K562 (cell line): ENCODE results near the gene KYAT1. TPM values are rescaled to one million over a fixed set of nuclear protein-coding genes. Genes with fewer than 3 reads are reported as not detected.
A peak's percentile ranks its signal among the peaks of the same experiment; 100 is the strongest.

Experiments
- ATF7 ChIP-seq: fragments of 450-650 bp; IDR thresholded peaks from 2 replicates; pipeline ENCODE4 v1.7.1; 2014; ENCODE audit warnings: mild to moderate bottlenecking, moderate library complexity
- CCAR2 ChIP-seq: fragments of 200-400 bp; formaldehyde crosslinking; IDR thresholded peaks from 2 replicates; pipeline ENCODE4 v1.6.1; 2017; ENCODE audit warnings: mild to moderate bottlenecking, low read depth, low read length
- CREB3L1 ChIP-seq: fragments of 450-650 bp; IDR thresholded peaks from 2 replicates; pipeline ENCODE4 v1.6.1; 2014; ENCODE audit warnings: low read depth, mild to moderate bottlenecking, moderate library complexity, borderline replicate concordance
- CREB5 ChIP-seq: fragments of 250-450 bp; sonication (Bioruptor Pico); IDR thresholded peaks from 2 replicates; pipeline ENCODE4 v1.5.0; 2020; ENCODE audit warnings: mild to moderate bottlenecking
- DMBX1 ChIP-seq: fragments of 250-450 bp; sonication (Bioruptor Pico); IDR thresholded peaks from 2 replicates; pipeline ENCODE4 v1.8.0; 2022; ENCODE audit warnings: inconsistent platforms, mild to moderate bottlenecking, moderate library complexity, borderline replicate concordance
- ERF ChIP-seq: fragments of 450-650 bp; formaldehyde crosslinking; IDR thresholded peaks from 2 replicates; pipeline ENCODE4 v1.4.0; 2020; ENCODE audit warnings: mild to moderate bottlenecking, mixed read lengths
- ESRRA ChIP-seq: fragments of 450-650 bp; IDR thresholded peaks from 2 replicates; pipeline ENCODE4 v1.6.1; 2014; ENCODE audit warnings: low read depth, mild to moderate bottlenecking, moderate library complexity, borderline replicate concordance
- GABPB2 ChIP-seq: fragments of 250-450 bp; sonication (Bioruptor Pico); conservative IDR thresholded peaks from 2 replicates; pipeline ENCODE4 v1.5.1; 2021; ENCODE audit warnings: mild to moderate bottlenecking
- IRF9 ChIP-seq: fragments of 450-650 bp; IDR thresholded peaks from 2 replicates; pipeline ENCODE4 v1.6.1; 2016; ENCODE audit warnings: missing biosample characterization, missing genetic modification characterization
- MCM3 ChIP-seq: fragments of 450-650 bp; IDR thresholded peaks from 2 replicates; pipeline ENCODE4 v1.6.1; 2016
- NFIX ChIP-seq: fragments of 250-450 bp; sonication (Bioruptor Pico); IDR thresholded peaks from 2 replicates; pipeline ENCODE4 v1.4.0; 2020; ENCODE audit warnings: low read depth, mild to moderate bottlenecking, moderate library complexity
- NR2C1 ChIP-seq, 2 experiments: fragments of 450-650 bp; IDR thresholded peaks; 2 replicates each; pipeline ENCODE4 v1.6.1; 2017; ENCODE audit warnings: mild to moderate bottlenecking in 2 of 2, antibody characterized with exemption in 1 of 2, inconsistent platforms in 1 of 2, missing compliant biosample characterization in 1 of 2, missing genetic modification characterization in 1 of 2
- NR3C1 ChIP-seq: sonication (generic); formaldehyde crosslinking; IDR thresholded peaks from 2 replicates; pipeline ENCODE4 v1.8.1; 2022; ENCODE audit warnings: missing genetic modification reagents
- TAF1 ChIP-seq: IDR thresholded peaks from 2 replicates; pipeline ENCODE4 v1.6.1; 2011; ENCODE audit warnings: mild to moderate bottlenecking, low read length, moderate library complexity; ENCODE audit not compliant: insufficient read depth, control insufficient read depth, severe bottlenecking; ENCODE audit errors: extremely low read depth
- TBL1XR1 ChIP-seq, 2 experiments: IDR thresholded peaks; 2 replicates each; pipeline ENCODE4 v1.6.1; 2012; ENCODE audit warnings: improper control_type of control experiment in 2 of 2, low read length in 2 of 2, mild to moderate bottlenecking in 1 of 2
- ZBTB1 ChIP-seq: sonication (generic); formaldehyde crosslinking; IDR thresholded peaks from 2 replicates; pipeline ENCODE4 v1.8.1; 2023; ENCODE audit warnings: missing genetic modification reagents, low read depth, mild to moderate bottlenecking, borderline replicate concordance
- ZBTB12 ChIP-seq: fragments of 250-450 bp; sonication (Bioruptor Pico); IDR thresholded peaks from 2 replicates; pipeline ENCODE4 v1.4.0; 2020
- ZNF583 ChIP-seq: fragments of 250-450 bp; sonication (Bioruptor Pico); IDR thresholded peaks from 2 replicates; pipeline ENCODE4 v1.4.0; 2020
- ZZZ3 ChIP-seq: fragments of 450-650 bp; IDR thresholded peaks from 2 replicates; pipeline ENCODE4 v1.6.1; 2016; ENCODE audit warnings: antibody characterized with exemption, mild to moderate bottlenecking, moderate library complexity
- polyA plus RNA-seq, 8 experiments: library from polyadenylated mRNA; depleted of rRNA in 4 of 8; stranded (reverse) in 5 of 8; unstranded in 3 of 8; fragments of >200 nt; fragmentation: Nextera tagmentation in 2 of 8; fragmentation: Illumina TruSeq in 1 of 8; extraction: Ambion mirVana in 2 of 8; extraction: Trizol in 1 of 8; gene quantifications; 2 replicates each; pipeline versions ENCODE4 v1.2.1 to v1.2.3, GENCODE V29; 2011 to 2014; ENCODE audit warnings: inconsistent platforms in 1 of 8, missing spikeins in 1 of 8
- total RNA-seq, 7 experiments: library from RNA; depleted of rRNA in 6 of 7; stranded (reverse); fragments of >200 nt in 6 of 7; fragmentation: Illumina TruSeq in 2 of 7; extraction: Trizol in 2 of 7; gene quantifications; 2 replicates each; pipeline versions ENCODE4 v1.2.1 to v1.2.3, GENCODE V29; 2011 to 2021; ENCODE audit warnings: low replicate concordance in 1 of 7
- TF ChIP-seq, protein P1 (sequence below): sonication (generic); formaldehyde crosslinking; IDR thresholded peaks from 2 replicates; pipeline ENCODE4 v1.8.0; 2022; ENCODE audit warnings: missing genetic modification reagents, mild to moderate bottlenecking, borderline replicate concordance

The KYAT1 gene
- total and polyA plus RNA-seq, 9 of the 15 experiments (the other 6 are each of a cell fraction or from before 2014, with no cell fraction given), result 6.4 to 16.8 (median 11.1) TPM

DNA sequence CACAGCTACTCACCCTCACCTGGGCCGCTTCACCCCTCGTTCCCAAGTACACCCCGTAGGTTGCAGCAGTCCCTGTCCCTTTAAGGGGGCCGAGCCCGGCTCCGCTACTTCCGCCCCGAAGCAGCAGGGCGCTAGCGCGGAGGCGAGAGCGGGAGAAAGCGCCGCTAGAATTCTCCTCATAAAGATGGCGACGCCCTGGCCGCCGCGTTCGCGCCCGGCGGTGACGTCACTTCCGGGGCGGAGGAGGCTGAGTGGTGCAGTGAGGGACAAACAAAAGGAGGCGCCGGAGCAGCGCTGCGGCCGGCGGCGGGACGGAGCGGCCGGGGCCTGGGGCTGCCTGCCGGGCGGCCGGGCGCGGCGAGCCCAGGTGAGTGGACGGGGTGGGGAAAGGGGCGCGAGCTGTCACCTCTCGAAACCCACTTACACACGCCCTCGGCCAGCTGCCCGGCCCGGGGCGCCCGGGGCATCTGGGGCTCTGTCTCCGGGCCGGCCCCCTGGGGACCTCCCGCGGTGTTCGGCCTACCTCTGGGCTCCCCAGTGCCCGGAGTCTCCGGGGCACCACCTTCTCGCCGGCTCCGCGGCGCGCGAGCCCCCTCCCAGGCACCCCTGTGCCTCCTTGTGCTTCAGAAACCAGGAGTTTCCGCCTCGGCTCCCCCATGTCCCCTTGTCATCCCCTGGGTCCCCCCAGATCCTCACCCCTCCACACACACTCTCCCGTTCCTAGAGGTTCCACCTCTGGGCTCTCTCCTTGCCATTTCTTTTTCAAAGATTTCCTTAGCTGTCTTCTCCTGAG is at the start of gene KYAT1, which contains the start of gene LRRC8A (continued):
- TF ChIP-seq, protein P1, sequence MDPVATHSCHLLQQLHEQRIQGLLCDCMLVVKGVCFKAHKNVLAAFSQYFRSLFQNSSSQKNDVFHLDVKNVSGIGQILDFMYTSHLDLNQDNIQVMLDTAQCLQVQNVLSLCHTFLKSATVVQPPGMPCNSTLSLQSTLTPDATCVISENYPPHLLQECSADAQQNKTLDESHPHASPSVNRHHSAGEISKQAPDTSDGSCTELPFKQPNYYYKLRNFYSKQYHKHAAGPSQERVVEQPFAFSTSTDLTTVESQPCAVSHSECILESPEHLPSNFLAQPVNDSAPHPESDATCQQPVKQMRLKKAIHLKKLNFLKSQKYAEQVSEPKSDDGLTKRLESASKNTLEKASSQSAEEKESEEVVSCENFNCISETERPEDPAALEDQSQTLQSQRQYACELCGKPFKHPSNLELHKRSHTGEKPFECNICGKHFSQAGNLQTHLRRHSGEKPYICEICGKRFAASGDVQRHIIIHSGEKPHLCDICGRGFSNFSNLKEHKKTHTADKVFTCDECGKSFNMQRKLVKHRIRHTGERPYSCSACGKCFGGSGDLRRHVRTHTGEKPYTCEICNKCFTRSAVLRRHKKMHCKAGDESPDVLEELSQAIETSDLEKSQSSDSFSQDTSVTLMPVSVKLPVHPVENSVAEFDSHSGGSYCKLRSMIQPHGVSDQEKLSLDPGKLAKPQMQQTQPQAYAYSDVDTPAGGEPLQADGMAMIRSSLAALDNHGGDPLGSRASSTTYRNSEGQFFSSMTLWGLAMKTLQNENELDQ (CRISPR knock-in tag), result no peak
- TF ChIP-seq TAF1 (peak; percentile 60), NR2C1 (IDR thresholded peaks at IDR 0.05) (no peak), NR2C1 (tag; IDR thresholded peaks at IDR 0.05) (peak; percentile 59), ZNF583 (CRISPR knock-in tag) (no peak), NFIX (CRISPR knock-in tag) (no peak), DMBX1 (CRISPR knock-in tag) (0 out of 2 replicates have a peak, but pooled peaks have one; percentile 30), NR3C1 (CRISPR knock-in tag) (no peak), CCAR2 (no peak), IRF9 (tag) (no peak), TBL1XR1 (IDR thresholded peaks at IDR 0.05; ENCODE audit: low read length in 2 of 2) (peak in 1 of 2 experiments; percentile 22; a peak in 1 of 4 replicates), ESRRA (peak; percentile 32; the same call in 1 of the 2 replicates), MCM3 (no peak), GABPB2 (CRISPR knock-in tag) (no peak), CREB5 (CRISPR knock-in tag) (no peak), ZBTB1 (CRISPR knock-in tag) (no peak), ZBTB12 (CRISPR knock-in tag) (peak; percentile 92), ZZZ3 (no peak), CREB3L1 (peak; percentile 73), ATF7 (peak; percentile 99), ERF (CRISPR knock-in tag) (no peak)
